HG02981 (cell line): ENCODE data around the gene ALKAL2.

Source experiments
- ATAC-seq: cut with Tn5 transposase; IDR thresholded peaks from one replicate; pipeline ENCODE4 v1.9.1; 2021; ENCODE audit warnings: mild to moderate bottlenecking, moderate library complexity; ENCODE audit not compliant: unreplicated experiment

Gene ALKAL2

GRCh38 chr2:252001-252602, 35.8 kb downstream of the ALKAL2 start:
- ATAC-seq = no peak

- no peak for ATAC-seq
These were observed 38.3 kb downstream of the ALKAL2 start for GRCh38 chr2:249538-250042.

- ATAC-seq = no peak
These were observed 39.2 kb downstream of the ALKAL2 start for GRCh38 chr2:248724-249123.

- ATAC-seq = peak; percentile 59
These were observed 41.3 kb downstream of the ALKAL2 start for GRCh38 chr2:246489-247144.

- ATAC-seq = no peak
These were observed 43.3 kb downstream of the ALKAL2 start for GRCh38 chr2:244547-244946.

GRCh38 chr2:238869-239268, 49.0 kb downstream of the ALKAL2 start:
- no peak for ATAC-seq

GRCh38 chr2:238431-238830, 49.5 kb downstream of the ALKAL2 start:
- ATAC-seq = no peak

- no peak for ATAC-seq
These were observed 50.0 kb downstream of the ALKAL2 start for GRCh38 chr2:237878-238277.

- no peak for ATAC-seq
These were observed 50.8 kb downstream of the ALKAL2 start for GRCh38 chr2:236993-237539.

GRCh38 chr2:234421-234820, 53.5 kb downstream of the ALKAL2 start:
- ATAC-seq = no peak

- ATAC-seq = no peak
These were observed 54.9 kb downstream of the ALKAL2 start for GRCh38 chr2:233030-233429.

- ATAC-seq = no peak
These were observed 56.2 kb downstream of the ALKAL2 start for GRCh38 chr2:231521-232185.
